Activated T-cell treated with anti-CD3 and anti-CD28 coated beads for 1 hour (primary cell): Measurements from ENCODE around the gene RAB13.

Source experiments
- DNase-seq: peaks from one replicate; pipeline ENCODE4 v3.0.0-alpha.2; 2020; ENCODE audit warnings: low read depth

RAB13 gene

DNA sequence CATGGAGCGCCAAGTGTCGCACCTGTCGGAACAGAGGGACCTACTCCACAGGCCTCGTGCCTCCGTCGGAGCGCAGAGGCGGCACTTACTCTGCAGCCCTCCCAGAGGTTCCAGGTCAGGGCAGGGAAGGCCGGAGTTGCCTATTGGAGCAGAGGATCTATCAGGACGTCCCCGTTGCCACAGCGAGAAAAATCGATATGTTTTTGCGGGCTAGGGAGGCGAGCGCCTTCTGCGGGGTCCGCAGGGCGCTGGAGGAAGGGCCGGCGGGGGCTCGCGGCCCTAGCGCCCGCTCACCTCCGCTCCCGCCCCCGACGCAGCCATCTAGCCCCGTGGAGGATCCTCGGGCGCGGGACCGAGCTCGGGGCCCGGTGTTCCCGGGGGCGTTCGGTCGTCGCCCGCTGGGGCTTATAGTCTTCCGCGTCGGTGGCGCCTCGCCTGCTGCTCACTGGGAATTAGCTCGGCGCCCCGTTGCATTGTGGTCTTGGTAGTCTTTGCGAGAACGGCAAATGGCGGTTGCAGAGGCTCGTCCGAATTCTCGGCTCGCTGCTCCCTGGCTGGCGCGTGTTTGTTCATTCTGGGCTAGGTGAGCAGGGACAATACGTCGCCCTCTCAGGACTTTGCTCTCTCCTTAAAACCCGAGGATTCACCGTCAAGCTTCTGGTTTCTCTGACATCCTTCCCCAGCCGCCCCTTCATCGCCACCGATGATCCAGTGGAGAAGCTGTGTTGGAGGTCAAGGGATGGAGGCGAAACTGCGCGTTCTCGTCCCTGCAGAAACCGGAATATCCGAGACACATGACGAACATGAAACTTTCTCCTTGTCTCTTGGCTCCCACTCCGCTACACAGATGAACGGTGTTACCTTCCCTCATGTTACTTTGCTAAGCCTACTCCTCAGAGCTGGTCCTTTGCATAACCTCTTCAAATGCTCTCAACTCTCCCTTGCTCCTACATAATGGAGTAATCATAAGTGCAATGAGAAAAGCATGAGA, 8.6 kb downstream of the RAB13 start, which contains the start of gene JTB:
TSS of gene JTB (minus strand) at position 425 of the 991 bp plus-strand sequence. CDS start at position 3, 422 bp downstream.
- peak; percentile 75 for DNase-seq

DNA sequence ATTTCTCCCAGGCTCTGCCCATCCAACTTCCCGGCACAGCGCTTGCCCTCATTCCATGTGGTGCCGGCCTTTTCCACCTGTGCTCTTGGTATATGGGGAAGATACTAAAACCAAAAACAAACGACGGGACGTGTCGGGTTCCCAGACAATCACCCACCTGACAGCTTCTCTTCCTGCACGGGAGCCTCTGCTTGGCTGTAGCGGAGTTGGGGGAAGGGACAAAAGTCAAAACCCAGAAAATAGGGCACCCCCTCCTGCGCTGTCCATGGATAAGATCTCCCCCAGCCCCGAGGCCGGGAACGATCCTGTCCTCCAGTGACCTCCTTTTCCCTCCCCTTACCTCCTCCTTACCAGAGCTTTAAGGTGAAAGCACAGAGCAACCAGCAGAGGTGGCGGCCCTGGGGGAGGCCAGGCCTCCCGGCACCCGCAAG, 9.3 kb downstream of the RAB13 start:
- no peak for DNase-seq

DNA sequence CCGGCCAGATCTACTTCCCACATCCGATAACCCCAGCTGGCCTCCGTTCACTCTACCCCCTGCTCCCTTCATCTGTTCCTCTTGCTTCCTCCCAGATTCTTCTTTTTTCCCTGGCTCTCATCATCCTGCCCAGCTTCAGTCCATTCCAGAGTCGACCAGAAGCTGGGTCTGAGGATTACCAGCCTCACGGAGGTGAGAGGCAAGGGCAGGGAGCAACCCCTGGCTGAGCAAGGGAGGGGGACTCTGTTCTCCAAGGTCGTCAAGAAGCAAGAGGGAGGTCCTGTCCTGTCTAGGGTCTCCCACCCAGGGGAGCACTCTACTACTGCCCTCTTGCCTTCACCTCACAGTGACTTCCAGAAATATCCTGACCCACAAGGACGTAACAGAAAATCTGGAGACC, 12.6 kb downstream of the RAB13 start:
- DNase-seq = no peak

DNA sequence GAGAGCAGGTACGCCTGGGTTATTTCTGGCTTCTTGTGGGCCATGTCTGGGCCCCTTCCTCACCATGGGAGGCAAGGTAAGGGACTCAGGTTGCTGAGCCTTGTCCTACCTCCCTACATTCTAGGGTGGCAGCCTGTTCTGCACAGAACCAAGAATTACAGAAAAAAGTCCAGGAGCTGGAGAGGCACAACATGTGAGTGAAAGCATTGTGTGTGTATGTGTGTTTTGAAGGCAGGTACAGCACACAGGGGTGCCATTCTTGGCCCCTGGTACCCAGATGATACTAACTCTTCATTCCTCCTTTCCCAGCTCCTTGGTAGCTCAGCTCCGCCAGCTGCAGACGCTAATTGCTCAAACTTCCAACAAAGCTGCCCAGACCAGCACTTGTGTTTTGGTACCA, 13.1 kb downstream of the RAB13 start:
- DNase-seq = no peak

DNA sequence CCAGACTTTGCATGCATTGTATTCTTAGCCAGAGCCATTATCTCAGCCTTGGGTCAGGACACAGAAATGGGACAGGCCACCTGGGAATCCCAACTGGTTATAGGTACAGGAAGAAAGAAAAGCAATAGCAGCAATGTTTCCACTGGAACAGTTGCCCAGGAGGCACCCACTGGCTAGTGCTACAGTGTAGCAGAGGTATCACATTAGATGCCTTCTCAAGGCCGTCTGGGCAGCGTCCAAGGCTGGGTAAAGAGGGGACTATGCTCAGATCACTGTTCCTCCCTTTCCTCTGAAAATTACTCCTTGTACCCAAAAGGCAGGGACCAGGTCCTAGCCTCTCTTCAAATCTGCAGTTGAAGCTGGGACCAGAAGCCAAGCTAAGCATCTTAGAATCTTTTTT, 15.8 kb downstream of the RAB13 start:
- no peak for DNase-seq

DNA sequence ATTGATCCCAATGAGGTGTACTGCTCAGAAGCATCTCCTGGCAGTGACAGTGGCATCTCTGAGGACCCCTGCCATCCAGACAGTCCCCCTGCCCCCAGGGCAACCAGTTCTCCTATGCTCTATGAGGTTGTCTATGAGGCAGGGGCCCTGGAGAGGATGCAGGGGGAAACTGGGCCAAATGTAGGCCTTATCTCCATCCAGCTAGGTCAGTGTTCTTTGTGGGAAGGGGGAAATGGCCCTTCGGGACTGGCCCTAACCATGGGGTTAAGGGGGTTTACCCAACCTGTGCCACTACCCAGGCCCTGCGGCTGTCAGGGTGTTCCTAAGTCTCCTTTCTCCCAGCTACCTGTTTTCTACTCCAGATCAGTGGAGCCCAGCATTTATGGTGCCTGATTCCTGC, 17.2 kb downstream of the RAB13 start:
- no peak for DNase-seq

DNA sequence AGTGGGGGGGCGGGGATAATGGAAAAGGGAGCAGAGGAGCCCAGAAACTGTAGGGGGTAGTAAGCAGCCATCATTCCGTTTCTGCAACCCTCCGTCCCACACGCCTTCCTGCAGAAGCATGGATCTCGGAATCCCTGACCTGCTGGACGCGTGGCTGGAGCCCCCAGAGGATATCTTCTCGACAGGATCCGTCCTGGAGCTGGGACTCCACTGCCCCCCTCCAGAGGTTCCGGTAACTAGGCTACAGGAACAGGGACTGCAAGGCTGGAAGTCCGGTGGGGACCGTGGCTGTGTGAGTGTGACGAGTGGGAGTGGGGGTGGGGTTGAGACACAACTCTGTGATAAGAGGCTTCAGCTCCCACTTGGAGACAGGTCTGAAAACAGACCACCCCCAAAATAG, 17.7 kb downstream of the RAB13 start:
- DNase-seq = no peak

DNA sequence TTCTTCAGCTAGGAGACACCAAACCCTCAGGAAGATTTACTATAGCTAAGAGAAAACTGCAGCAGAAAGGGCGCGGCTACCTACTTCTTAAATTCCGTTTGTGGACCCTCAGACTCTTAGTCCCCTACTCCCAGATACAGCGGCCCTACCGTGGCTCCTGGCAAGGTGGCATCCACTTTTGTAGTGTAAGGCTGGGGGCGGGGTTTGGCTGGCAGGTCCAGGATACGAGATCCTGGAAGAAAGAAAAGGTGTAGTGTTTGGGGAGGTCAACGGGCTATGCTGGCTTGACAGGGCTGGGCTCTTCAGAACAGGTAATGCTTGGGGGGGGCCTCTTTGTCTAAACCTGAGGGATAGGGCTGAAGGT, 18.2 kb downstream of the RAB13 start:
- no peak for DNase-seq

DNA sequence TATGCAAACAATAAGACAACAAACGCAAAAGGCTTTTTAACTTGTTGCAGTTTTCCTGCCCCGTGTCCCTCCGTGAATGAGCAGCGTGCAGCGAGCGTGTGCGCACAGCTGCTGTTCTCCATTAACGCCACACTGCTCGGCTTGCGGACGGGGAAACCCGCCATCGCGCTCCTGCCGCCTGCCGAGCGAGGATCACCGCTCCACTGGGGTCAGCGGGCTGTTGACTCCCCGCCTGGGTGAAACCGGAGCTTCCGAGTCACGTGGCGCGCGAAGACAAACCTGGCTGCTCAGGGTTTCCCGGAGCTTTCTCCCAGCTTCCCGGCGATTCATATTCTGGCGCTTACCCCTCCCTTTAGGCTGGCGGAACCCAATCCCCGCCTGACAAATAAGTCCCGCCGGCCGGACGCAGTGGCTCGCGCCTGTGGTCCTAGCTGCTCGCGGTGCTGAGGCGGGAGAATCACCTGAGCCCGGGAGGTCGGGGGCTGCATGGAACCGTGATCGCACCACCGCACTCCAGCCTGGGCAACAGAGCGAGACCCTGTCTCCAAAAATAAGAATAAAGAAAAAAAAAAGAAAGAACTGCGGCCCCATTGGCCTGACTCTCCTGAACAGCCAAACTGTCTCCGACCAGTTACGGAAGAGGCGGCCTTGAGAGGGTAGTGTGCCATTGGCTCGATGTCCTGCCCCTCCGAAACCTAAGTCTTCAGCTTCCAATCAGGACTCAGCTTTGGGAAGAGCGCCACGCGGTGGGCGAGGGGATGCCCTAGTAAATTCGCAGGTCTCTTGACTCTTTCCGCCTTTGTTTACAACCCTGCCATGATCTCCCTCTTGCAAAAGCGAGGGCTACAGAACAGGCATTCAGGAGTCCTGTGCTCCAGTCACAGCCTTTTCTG, 18.8 kb downstream of the RAB13 start, which contains the start of gene CREB3L4:
TSS of gene CREB3L4 (plus strand) at position 796 of the 893 bp plus-strand sequence. CDS start 624 bp downstream, outside the sequence.
- DNase-seq = peak; percentile 73

DNA sequence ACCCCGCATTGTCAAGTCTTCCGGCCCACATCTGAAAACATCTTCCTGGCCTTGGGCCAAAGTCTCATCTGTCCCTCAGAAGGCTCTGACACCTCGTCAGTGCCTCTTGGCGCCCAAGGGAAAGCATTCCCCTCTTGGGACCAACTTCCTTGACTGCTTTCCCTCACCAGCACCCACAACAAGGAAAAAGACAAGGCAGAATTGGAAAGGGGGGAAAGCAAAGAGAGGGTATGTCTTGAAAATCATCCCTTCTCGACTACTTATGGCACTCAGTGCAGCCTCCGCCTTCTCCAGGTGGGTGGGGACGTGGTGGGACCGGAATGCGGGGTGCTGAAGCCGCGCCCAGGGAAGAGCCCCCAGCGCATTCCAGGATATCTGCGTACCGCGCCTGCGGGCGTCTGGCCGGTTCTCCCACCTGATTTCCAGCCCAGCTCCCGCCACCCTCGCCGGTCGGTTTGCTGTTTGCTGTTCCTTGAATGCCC, 22.2 kb downstream of the RAB13 start:
- no peak for DNase-seq

DNA sequence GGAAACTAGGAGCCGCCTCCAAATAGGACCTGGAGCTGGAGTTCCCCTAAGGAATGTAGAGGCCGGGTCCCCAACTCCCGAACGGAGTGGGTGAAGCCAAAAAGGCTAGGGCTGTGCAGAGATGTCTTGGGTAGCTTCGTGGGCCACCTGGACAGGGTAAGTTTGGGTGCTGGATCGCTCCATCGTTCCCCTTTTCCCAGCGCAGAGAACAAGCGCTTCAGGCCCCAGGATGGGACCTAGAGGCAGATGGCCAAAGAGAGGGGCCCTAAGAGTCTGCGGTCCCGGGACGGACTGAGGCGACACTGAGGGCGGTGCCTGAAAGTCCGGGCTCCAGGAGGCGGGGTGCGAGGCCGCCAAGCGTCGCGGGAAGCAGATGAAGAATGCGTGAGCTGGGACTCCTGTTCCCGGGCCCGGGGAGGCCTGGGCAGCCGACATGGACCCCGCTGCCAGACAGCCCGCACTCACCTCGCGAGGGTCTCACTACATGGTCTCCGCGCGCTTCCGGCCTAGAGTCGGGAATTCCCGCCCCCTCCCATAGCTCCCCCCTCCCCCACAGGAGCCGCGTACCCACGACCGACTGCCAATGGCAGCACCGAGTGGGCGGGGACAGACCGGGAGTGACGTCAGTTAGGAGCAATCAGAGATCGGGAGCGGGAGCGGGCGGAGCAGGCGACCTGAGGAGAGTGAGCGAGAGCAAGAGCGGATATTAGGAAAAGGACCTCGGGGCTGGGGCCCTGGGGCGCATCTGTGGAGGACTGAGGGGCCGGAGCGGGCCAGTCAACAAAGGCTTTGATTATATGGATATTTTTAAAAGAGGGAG, 22.9 kb downstream of the RAB13 start, which contains the start of gene SLC39A1:
TSS of gene SLC39A1 (minus strand) at position 508 of the 820 bp plus-strand sequence. CDS start 822 bp downstream, outside the sequence.
- DNase-seq = peak; percentile 92

DNA sequence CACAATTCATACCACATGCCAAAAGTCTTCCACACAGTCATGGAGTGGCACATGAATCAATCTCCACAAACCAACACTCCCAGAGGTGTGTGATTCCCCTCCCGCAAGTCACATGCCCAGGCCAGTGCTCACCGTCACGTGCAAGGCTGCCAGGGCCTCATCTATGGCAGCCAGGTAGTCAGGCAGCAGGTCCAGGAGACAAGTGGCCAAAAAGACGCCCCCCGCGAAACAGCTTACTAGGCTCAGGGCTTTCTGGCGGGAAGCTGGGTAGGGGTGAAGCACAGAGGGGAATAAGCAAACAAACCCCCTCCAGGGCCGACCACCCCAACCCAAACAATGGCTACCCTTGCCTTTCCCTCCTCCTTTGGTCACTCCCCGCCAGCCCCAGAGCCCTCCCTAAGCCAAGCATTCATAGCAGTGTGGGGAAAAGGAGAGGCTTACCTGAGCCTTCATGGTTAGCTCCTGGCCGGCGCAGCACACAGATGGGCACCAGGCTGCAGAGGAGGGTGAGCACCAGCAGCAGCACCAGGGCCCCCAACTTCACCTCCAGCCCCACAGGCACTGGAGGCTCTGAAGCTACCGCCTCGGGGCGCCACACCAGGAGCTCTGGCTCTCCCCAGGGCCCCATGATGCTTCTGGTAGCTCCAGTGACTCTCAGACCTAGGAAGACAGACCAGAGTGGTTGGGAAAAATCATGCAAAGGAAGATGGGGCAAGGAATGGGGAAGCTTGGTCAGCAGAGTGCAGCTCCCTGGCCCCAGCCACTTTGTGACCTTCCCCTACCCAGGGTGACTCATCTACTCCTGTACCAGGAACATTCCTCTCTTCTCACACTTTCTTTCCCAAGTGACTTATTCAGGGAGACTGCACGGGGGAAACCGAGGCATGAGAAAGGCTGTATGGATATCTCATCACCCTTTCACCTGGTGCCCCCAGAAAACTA, 23.8 kb downstream of the RAB13 start:
- DNase-seq = no peak

DNA sequence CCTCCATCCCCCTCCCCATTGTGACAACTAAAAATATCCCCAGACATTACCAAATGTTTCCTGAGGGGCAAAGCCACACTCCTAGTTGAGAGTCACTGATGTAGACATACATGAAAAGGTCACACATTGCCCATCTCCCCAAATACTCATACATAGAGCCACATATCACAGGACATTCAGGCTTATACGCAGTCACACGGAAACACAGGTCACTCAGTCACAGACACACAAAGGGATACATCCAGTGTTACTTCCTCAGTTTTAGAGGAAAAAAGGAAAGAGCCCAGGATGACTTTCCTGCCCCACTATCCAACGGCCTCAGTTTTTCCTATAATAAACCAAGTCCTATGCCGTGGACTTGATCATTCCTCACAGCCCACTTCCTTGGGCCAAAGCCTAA, 24.7 kb downstream of the RAB13 start:
- no peak for DNase-seq

DNA sequence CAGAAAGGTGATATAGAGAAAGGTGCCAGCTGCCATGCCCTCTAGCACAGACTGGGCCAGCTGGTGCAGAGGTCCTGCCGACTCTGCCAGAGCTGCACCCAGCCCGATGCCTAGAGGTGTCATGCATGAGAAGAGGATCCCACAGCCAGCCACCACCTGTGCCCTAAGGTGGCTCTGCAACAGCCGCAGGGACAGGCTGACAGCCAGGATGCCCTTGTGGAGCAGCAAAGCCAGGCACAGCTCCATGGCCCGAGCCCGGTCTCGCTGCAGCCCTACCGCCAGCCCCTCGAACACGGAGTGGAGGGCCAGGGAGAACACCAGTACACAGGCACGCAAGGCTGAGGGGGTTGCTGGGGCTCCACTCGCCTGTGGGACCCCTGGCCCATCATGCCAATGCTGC, 25.9 kb downstream of the RAB13 start:
- DNase-seq = no peak

DNA sequence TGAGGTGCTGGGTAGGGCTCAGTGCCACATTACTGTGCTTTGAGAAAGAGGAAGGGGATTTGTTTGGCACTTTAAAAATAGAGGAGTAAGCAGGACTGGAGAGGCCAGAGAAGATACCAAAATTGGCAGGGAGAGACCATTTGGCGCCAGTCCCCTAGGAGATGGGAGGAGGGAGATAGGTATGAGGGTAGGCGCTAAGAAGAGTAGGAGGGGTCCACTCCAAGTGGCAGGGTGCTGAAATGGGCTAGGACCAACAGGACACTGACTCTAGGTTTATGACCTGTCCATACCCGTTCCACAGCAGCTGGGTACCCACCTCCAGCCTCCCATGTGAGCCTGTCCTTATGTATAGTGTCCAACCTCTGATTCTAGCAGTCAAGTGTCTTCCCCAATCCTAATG, 26.7 kb downstream of the RAB13 start:
- DNase-seq = no peak

DNA sequence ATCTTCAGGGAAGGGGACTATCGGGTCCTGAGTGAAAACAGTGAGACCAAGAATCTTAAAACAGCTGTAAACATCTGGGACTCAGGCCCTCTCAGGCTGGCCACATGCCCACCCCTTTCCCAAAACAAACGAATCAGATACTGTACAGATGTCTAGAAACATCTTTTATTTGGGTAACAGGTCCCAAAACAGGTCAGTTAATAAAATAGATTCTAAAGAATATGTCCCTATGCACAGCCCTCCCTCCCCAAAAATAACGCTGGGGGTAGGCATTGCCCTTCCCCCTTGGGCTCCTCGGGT, 27.2 kb downstream of the RAB13 start:
- DNase-seq = no peak

DNA sequence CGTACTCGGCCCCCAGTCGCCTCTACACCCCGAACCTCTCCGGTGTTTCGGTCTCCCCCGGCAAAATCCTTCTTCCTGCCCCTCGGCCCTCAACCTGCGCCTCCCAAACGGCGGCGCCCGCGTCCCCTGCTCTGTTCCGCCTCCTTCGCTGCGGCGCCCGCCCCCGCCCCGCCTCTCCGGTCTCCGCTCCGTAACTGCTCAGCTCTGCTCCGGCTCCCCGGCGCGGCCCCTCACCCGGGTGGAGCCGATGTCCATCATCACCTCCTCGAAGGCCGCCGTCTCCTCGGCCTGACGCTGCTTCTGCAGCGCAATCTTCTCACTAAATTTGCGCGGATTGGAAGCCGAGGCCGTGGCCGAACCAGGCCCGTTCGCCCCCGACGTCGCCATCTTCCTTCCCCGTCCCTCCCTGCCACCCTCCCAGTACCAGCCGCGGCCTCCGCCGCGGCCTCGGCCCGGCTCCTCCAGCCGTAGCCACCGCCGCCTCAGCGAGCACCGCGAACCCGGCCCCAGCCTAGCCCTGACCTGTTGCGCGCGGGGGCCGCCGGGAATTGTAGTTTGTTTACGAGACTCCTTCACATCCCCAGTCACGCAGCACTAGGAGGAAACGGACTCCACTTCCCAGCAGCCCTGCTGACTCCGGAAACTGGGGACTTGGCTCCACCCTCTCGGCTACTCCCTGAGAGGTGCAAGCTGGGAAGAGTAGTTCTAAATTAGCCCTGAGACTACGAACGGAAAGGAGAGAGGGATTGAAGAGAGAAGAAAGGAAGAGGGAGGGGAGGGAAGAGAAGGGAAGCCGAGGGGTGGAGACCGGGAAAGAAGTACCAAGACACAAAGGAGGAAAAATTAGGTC, 27.8 kb downstream of the RAB13 start, which contains the start of gene CRTC2:
TSS of gene CRTC2 (minus strand) at position 502 of the 850 bp plus-strand sequence. CDS start at position 387, 115 bp downstream.
- peak; percentile 95 for DNase-seq

DNA sequence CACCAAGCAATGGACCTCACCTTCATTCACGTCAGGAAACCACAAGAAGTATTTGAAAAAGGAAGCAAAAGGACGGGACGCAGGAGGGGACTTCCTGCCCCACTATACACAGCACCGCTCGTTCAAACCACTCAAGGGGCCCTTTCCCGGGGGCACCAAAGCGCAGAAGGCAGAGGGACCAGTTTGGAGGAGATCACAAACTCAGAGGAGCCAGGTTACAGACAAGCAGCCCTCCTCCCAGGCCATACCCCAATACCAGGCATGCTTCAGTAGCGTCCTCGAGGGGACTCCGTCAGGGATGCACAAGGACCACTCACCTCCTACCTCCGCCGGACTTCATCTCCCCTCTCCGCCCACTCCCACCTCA, 28.4 kb downstream of the RAB13 start:
- no peak for DNase-seq

DNA sequence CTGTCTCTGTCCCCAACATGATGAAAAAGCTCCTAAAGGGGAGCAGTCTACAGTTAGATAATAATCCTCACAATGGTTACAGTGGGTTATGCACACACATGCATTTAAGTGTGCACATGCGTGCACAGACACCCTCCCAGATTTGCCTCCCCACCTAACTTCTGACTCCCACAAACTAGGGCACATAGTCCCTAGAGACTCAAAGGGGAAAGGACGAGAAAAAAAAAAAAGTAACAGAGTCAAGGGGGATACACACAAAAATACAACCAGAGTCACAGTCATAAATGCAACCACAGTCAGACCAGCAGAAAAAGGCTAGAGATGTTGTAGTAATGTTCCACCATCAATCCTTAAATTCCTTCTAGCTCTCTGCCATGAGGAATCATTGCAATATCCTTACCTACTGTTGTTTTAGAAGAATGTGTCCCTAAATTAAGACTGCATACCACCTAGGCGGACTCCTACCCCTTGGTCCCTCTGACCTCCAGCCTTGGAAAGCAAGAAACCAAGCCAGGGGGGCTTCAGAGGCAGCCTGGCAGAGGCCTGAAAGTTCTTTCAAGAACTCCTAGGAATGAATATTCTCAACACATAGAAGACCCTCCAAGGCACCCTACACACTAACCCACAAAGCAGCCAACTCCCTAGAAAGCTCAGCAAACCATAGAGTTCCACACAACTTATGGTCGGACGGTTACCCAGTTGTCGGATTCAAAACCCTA, 29.0 kb downstream of the RAB13 start:
- no peak for DNase-seq
